ENCODE measurements around the gene KCNA3.

DNA sequence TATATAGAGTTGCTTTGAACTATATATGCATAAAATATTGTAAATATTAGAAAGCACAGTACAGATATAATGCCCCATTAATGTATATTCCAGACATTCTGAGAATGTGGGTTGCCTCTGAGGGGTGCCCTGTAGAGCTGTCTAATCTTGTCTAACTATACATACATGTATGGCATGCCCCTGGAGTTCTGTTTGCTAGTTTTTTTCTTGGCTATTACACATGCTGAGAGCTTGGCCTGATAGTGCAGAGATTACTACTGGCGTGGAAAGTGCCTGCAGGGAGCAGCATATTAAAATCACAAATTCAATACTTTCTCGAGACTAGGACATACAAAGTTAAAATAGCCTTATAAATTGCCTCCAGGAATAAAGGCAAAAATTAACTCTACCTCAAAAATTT lies 24.1 kb downstream of the KCNA3 start:
- TF ChIP-seq YY1 (IDR thresholded peaks at IDR 0.05) (no peak), RAD21 (IDR thresholded peaks at IDR 0.05) (no peak), TAF1 (conservative IDR thresholded peaks at IDR 0.05) (no peak)
- TF ChIP-seq, protein P1, sequence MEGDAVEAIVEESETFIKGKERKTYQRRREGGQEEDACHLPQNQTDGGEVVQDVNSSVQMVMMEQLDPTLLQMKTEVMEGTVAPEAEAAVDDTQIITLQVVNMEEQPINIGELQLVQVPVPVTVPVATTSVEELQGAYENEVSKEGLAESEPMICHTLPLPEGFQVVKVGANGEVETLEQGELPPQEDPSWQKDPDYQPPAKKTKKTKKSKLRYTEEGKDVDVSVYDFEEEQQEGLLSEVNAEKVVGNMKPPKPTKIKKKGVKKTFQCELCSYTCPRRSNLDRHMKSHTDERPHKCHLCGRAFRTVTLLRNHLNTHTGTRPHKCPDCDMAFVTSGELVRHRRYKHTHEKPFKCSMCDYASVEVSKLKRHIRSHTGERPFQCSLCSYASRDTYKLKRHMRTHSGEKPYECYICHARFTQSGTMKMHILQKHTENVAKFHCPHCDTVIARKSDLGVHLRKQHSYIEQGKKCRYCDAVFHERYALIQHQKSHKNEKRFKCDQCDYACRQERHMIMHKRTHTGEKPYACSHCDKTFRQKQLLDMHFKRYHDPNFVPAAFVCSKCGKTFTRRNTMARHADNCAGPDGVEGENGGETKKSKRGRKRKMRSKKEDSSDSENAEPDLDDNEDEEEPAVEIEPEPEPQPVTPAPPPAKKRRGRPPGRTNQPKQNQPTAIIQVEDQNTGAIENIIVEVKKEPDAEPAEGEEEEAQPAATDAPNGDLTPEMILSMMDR (IDR thresholded peaks at IDR 0.05; ENCODE audit: low read depth, low read length, missing input control), result no peak
- TF ChIP-seq, protein P2, sequence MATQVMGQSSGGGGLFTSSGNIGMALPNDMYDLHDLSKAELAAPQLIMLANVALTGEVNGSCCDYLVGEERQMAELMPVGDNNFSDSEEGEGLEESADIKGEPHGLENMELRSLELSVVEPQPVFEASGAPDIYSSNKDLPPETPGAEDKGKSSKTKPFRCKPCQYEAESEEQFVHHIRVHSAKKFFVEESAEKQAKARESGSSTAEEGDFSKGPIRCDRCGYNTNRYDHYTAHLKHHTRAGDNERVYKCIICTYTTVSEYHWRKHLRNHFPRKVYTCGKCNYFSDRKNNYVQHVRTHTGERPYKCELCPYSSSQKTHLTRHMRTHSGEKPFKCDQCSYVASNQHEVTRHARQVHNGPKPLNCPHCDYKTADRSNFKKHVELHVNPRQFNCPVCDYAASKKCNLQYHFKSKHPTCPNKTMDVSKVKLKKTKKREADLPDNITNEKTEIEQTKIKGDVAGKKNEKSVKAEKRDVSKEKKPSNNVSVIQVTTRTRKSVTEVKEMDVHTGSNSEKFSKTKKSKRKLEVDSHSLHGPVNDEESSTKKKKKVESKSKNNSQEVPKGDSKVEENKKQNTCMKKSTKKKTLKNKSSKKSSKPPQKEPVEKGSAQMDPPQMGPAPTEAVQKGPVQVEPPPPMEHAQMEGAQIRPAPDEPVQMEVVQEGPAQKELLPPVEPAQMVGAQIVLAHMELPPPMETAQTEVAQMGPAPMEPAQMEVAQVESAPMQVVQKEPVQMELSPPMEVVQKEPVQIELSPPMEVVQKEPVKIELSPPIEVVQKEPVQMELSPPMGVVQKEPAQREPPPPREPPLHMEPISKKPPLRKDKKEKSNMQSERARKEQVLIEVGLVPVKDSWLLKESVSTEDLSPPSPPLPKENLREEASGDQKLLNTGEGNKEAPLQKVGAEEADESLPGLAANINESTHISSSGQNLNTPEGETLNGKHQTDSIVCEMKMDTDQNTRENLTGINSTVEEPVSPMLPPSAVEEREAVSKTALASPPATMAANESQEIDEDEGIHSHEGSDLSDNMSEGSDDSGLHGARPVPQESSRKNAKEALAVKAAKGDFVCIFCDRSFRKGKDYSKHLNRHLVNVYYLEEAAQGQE (IDR thresholded peaks at IDR 0.05), result no peak
